Subcutaneous adipose tissue (tissue), 4 donors: ENCODE results near the gene WDR87. TPM values are rescaled to one million over a fixed set of nuclear protein-coding genes. Genes with fewer than 3 reads are reported as not detected.

Experiments
- CTCF ChIP-seq: fragments of 450-650 bp; IDR thresholded peaks from one replicate; pipeline ENCODE4 v1.5.1; 2016; ENCODE audit warnings: low read depth, mild to moderate bottlenecking, control low read depth, antibody characterized with exemption, moderate library complexity
- total RNA-seq, 4 donors: library from RNA; depleted of rRNA; stranded (reverse); fragments of >200 nt; gene quantifications; one replicate each; pipeline ENCODE4 v1.1.0, GENCODE V29; 2016

Gene WDR87
- total RNA-seq, 4 donors from 2014 or later, result not detected

- no peak for TF ChIP-seq CTCF
Observed at GRCh38 chr19:37874784-37875183, 31.6 kb downstream of the WDR87 start.

GRCh38 chr19:37872383-37872782, 34.0 kb downstream of the WDR87 start:
- no peak for TF ChIP-seq CTCF

DNA sequence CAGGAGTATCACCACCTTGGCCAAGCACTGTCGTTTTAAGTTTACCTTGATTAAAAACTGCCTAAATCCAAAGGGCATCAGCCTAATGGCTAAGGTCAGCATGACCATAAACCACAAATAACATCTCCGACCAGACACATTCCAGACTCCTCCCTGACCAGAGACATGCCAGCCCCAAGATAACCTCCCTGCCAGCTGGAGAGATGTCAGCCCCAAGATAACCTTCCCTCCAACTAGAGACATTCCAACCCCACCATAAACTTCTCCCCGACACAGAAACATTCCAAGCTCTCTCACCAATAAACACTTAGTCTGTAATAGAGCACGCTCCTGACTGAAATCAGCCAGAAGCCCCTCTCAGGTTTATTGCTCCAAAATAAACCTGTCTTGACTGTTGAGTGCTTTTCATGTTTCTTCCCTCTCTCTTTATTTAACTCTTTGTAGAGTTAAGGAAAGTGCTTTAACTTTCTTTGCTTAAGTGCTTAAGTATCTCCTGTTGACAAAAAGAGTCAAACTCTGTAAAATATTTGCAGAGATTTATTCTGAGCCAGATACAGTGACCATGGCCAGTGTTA, 36.5 kb downstream of the WDR87 start:
- TF ChIP-seq CTCF, result no peak

DNA sequence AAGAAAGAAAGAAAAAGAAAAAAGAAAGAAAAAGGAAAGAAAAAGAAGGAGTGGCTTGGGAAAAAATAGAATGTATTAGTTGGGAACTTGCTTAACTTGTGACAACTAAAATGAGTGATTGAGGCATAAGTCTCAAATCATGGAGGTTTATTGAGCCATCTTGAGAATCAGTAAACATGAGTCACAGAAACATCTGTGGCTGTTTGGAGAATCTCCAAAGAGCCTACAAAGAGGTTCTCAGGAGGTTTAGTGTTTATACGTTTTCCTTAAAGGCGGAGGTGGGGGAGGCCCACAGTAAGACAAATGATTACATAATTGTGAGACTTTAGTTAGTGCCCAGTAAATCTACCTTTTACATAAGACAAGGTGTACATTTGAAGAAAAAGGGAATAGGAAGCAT, 38.6 kb downstream of the WDR87 start:
- TF ChIP-seq CTCF, result no peak

DNA sequence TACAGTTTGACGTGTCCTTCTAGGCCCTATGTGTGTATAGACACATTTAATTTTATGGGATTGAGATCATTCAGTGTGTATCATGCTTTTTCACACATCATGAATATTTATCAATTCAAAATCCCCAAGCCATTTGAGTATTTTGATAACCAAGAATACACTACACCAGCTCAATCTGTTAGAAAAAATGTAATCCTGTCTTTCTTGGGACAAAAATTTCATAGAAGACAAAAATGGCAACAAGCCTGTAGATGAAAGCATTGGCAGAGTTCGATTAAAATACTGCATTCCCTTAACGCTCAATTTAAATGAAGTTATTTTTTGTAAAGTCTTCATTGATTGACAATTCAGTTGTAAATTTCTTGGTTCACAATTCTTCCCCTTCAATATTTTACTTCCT, 41.9 kb downstream of the WDR87 start:
- TF ChIP-seq CTCF, result no peak

GRCh38 chr19:37855098-37855497, 51.3 kb downstream of the WDR87 start:
- no peak for TF ChIP-seq CTCF

DNA sequence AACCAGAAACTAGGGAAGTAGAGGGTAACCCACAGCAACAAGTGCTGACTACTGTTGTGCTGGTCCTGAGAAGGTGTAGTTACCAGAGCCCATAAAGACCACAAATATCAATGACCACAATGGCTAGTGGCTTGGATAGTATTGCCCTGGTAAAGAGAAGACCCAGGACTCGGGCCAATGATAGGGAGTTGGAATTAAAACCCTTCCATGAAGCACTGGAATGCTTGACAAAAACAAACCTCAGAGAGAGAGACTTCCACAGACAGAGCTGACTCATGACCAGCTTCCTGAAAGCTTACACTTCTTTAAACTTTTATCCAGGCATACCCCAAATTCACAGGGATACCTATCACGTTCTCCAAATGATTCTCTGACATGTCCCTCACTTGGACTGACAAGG, 60.5 kb downstream of the WDR87 start:
- no peak for TF ChIP-seq CTCF

Other genes starting within 250 kb of the WDR87 start
- 1 to 10 TPM; 2.4 to 3.0 (median 2.8) TPM for gene ZNF607, start 186.8 kb downstream of the WDR87 start, total RNA-seq
- gene ZNF573, start 127.0 kb downstream of the WDR87 start, total RNA-seq, result 10 to 100 TPM in 1 of 4 donors, 1 to 10 TPM in 3; 9.8 to 11.9 (median 9.9) TPM
- 10 to 100 TPM in 3 of 4 donors, 1 to 10 TPM in 1; 8.2 to 15.3 (median 11.6) TPM for gene SIPA1L3, start 614 bp upstream of the WDR87 start, total RNA-seq